Fibroblast of the aortic adventitia (primary cell): Measurements from ENCODE around the gene COL23A1. TPM values are rescaled to one million over a fixed set of nuclear protein-coding genes. Genes with fewer than 3 reads are reported as not detected.

ENCODE experiments used
- DNase-seq: peaks from one replicate; pipeline ENCODE4 v3.0.0-alpha.2; 2010; ENCODE audit warnings: low read depth
- H3K4me3 ChIP-seq: 2 replicates; pipeline ENCODE4 v1.5.1; 2011; ENCODE audit warnings: low read depth, mild to moderate bottlenecking, control low read depth, low read length, moderate library complexity
- CTCF ChIP-seq: IDR thresholded peaks from 2 replicates; pipeline ENCODE4 v1.5.1; 2011; ENCODE audit warnings: mild to moderate bottlenecking, low read length, control low read depth, inconsistent platforms; ENCODE audit not compliant: insufficient read depth
- total RNA-seq: library from RNA; depleted of rRNA; stranded (reverse); fragments of >200 nt; gene quantifications from 2 replicates; pipeline ENCODE4 v1.2.3, GENCODE V29; 2012; ENCODE audit warnings: low replicate concordance

COL23A1 gene
- total RNA-seq, 1 donor = not detected

GRCh38 chr5:178238313-178238635 lies 351.9 kb downstream of the COL23A1 start:
- no peak for TF ChIP-seq CTCF
- no peak for DNase-seq
- H3K4me3 ChIP-seq = no peak overlapping the region

GRCh38 chr5:178237431-178238312 lies 352.5 kb downstream of the COL23A1 start:
- TF ChIP-seq CTCF = no peak
- peak; percentile 25 for DNase-seq
- no peak overlapping the region for H3K4me3 ChIP-seq

- no peak for DNase-seq
- TF ChIP-seq CTCF = no peak
- no peak overlapping the region for H3K4me3 ChIP-seq
These were observed 353.5 kb downstream of the COL23A1 start for GRCh38 chr5:178236679-178237078.

GRCh38 chr5:178236126-178236525 lies 354.1 kb downstream of the COL23A1 start:
- no peak for TF ChIP-seq CTCF
- DNase-seq = no peak
- H3K4me3 ChIP-seq = no peak overlapping the region

GRCh38 chr5:178235588-178235974 lies 354.6 kb downstream of the COL23A1 start:
- DNase-seq = no peak
- H3K4me3 ChIP-seq = no peak overlapping the region
- TF ChIP-seq CTCF = no peak

- DNase-seq = peak; percentile 56
- no peak overlapping the region for H3K4me3 ChIP-seq
- TF ChIP-seq CTCF = peak; percentile 75
These were observed 355.2 kb downstream of the COL23A1 start for GRCh38 chr5:178234750-178235587.
